Measurements from ENCODE around the gene PRDM10. TPM values are rescaled to one million over a fixed set of nuclear protein-coding genes. Genes with fewer than 3 reads are reported as not detected.
A peak's percentile ranks its signal among the peaks of the same experiment; 100 is the strongest.

Gene PRDM10
- total RNA-seq, 2 donors from 2014 or later: 11.6 to 12.2 TPM

- Mint-ChIP-seq H3K27ac (no peak overlapping the region), H3K4me1 (peaks cover 2% of the 10 kb centered on the region), H3K4me3 (no peak overlapping the region), H3K36me3 (ENCODE audit: low read depth) (peaks cover 6% of the 10 kb centered on the region), H3K27me3 (no peaks in the 10 kb centered on the region)
- ATAC-seq (no peak), DNase-seq (no peak)
- H3K9me3 ChIP-seq (ENCODE audit: control insufficient read depth, low read length, poor library complexity, severe bottlenecking): no peaks in the 10 kb centered on the region
Measured at GRCh38 chr11:129928923-129929692, 73.5 kb downstream of the PRDM10 start.

- Mint-ChIP-seq H3K27ac (peak overlapping the region; percentile 67), H3K4me1 (peaks cover 10% of the 10 kb centered on the region), H3K36me3 (ENCODE audit: low read depth) (peaks cover 8% of the 10 kb centered on the region), H3K4me3 (no peak overlapping the region), H3K27me3 (no peaks in the 10 kb centered on the region)
- H3K9me3 ChIP-seq (ENCODE audit: control insufficient read depth, low read length, poor library complexity, severe bottlenecking): no peaks in the 10 kb centered on the region
- ATAC-seq (no peak), DNase-seq (no peak)
Measured at GRCh38 chr11:129922674-129923073, 80.0 kb downstream of the PRDM10 start.

GRCh38 chr11:129918361-129918760 is 84.3 kb downstream of the PRDM10 start:
- Mint-ChIP-seq H3K27ac (no peak overlapping the region), H3K4me3 (no peak overlapping the region), H3K36me3 (ENCODE audit: low read depth) (peaks cover 7% of the 10 kb centered on the region), H3K4me1 (peaks cover 8% of the 10 kb centered on the region), H3K27me3 (no peaks in the 10 kb centered on the region)
- no peak for DNase-seq
- ATAC-seq: no peak
- no peaks in the 10 kb centered on the region for H3K9me3 ChIP-seq (ENCODE audit: control insufficient read depth, low read length, poor library complexity, severe bottlenecking)

GRCh38 chr11:129917231-129917630 is 85.4 kb downstream of the PRDM10 start:
- ATAC-seq (no peak), DNase-seq (no peak)
- Mint-ChIP-seq H3K27ac (no peak overlapping the region), H3K27me3 (no peaks in the 10 kb centered on the region), H3K36me3 (ENCODE audit: low read depth) (peaks cover 6% of the 10 kb centered on the region), H3K4me1 (peaks cover 7% of the 10 kb centered on the region), H3K4me3 (no peak overlapping the region)
- no peaks in the 10 kb centered on the region for H3K9me3 ChIP-seq (ENCODE audit: control insufficient read depth, low read length, poor library complexity, severe bottlenecking)

GRCh38 chr11:129911298-129911697 is 91.3 kb downstream of the PRDM10 start:
- H3K27ac Mint-ChIP-seq: peak overlapping the region; percentile 34
- no peak for ATAC-seq

GRCh38 chr11:129910360-129910759 is 92.3 kb downstream of the PRDM10 start:
- ATAC-seq: no peak
- Mint-ChIP-seq H3K27ac (no peak overlapping the region), H3K4me1 (peaks cover 9% of the 10 kb centered on the region), H3K27me3 (no peaks in the 10 kb centered on the region), H3K4me3 (no peak overlapping the region), H3K36me3 (ENCODE audit: low read depth) (peaks cover 11% of the 10 kb centered on the region)
- no peaks in the 10 kb centered on the region for H3K9me3 ChIP-seq (ENCODE audit: control insufficient read depth, low read length, poor library complexity, severe bottlenecking)
- no peak for DNase-seq

More at GRCh38 chr11:129911298-129911697, 91.3 kb downstream of the PRDM10 start:
- Mint-ChIP-seq H3K27me3 (no peaks in the 10 kb centered on the region), H3K36me3 (ENCODE audit: low read depth) (peaks cover 11% of the 10 kb centered on the region), H3K4me3 (no peak overlapping the region), H3K4me1 (peaks cover 9% of the 10 kb centered on the region)
- no peak for DNase-seq
- H3K9me3 ChIP-seq (ENCODE audit: control insufficient read depth, low read length, poor library complexity, severe bottlenecking): no peaks in the 10 kb centered on the region

- no peak for DNase-seq
- H3K4me3 Mint-ChIP-seq: no peak overlapping the region
- no peak for ATAC-seq
Measured at GRCh38 chr11:129905402-129905801, 97.2 kb downstream of the PRDM10 start.

GRCh38 chr11:129896062-129896461 is 106.6 kb downstream of the PRDM10 start:
- no peak for DNase-seq
- H3K36me3 Mint-ChIP-seq (ENCODE audit: low read depth): peaks cover 5% of the 10 kb centered on the region
- no peaks in the 10 kb centered on the region for H3K9me3 ChIP-seq (ENCODE audit: control insufficient read depth, low read length, poor library complexity, severe bottlenecking)
- peak overlapping the region; percentile 91 for H3K4me3 Mint-ChIP-seq
- H3K4me1 Mint-ChIP-seq: peaks cover 21% of the 10 kb centered on the region
- H3K27ac Mint-ChIP-seq: peak overlapping the region; percentile 47
- H3K27me3 Mint-ChIP-seq: no peaks in the 10 kb centered on the region
- ATAC-seq: no peak

More at GRCh38 chr11:129905402-129905801, 97.2 kb downstream of the PRDM10 start:
- Mint-ChIP-seq H3K27ac (no peak overlapping the region), H3K4me1 (peaks cover 4% of the 10 kb centered on the region), H3K36me3 (ENCODE audit: low read depth) (peaks cover 15% of the 10 kb centered on the region), H3K27me3 (no peaks in the 10 kb centered on the region)
- H3K9me3 ChIP-seq (ENCODE audit: control insufficient read depth, low read length, poor library complexity, severe bottlenecking): no peaks in the 10 kb centered on the region

- Mint-ChIP-seq H3K4me3 (peak within 1 kb of the TSS; percentile 91), H3K36me3 (ENCODE audit: low read depth) (peaks cover 5% of the 10 kb centered on the region), H3K27me3 (no peaks in the 10 kb centered on the region), H3K4me1 (peaks cover 21% of the 10 kb centered on the region), H3K27ac (peak within 1 kb of the TSS; percentile 83)
- H3K9me3 ChIP-seq (ENCODE audit: control insufficient read depth, low read length, poor library complexity, severe bottlenecking): no peaks in the 10 kb centered on the region
- peak; percentile 80 to 90 (median 88) for DNase-seq
- ATAC-seq: peak; percentile 97
Measured at GRCh38 chr11:129895126-129896041, 107.3 kb downstream of the PRDM10 start, which contains the start of gene NFRKB. TSS of gene NFRKB (minus strand) at chr11:129895578. CDS start at chr11:129892849, 2,729 bp downstream.

GRCh38 chr11:129894278-129895125 is 108.1 kb downstream of the PRDM10 start:
- H3K36me3 Mint-ChIP-seq (ENCODE audit: low read depth): peaks cover 6% of the 10 kb centered on the region
- peak overlapping the region; percentile 91 for H3K4me3 Mint-ChIP-seq
- peak; percentile 15 for ATAC-seq
- DNase-seq: no peak
- no peaks in the 10 kb centered on the region for H3K27me3 Mint-ChIP-seq
- peak overlapping the region; percentile 83 for H3K27ac Mint-ChIP-seq
- peaks cover 30% of the 10 kb centered on the region for H3K4me1 Mint-ChIP-seq
- no peaks in the 10 kb centered on the region for H3K9me3 ChIP-seq (ENCODE audit: control insufficient read depth, low read length, poor library complexity, severe bottlenecking)

- H3K9me3 ChIP-seq (ENCODE audit: control insufficient read depth, low read length, poor library complexity, severe bottlenecking): no peaks in the 10 kb centered on the region
- Mint-ChIP-seq H3K4me1 (peaks cover 31% of the 10 kb centered on the region), H3K36me3 (ENCODE audit: low read depth) (peaks cover 14% of the 10 kb centered on the region), H3K27ac (peak overlapping the region; percentile 80), H3K27me3 (no peaks in the 10 kb centered on the region), H3K4me3 (peak overlapping the region; percentile 56)
- DNase-seq (no peak), ATAC-seq (peak; percentile 83)
Measured at GRCh38 chr11:129888451-129888850, 114.2 kb downstream of the PRDM10 start.

GRCh38 chr11:129885381-129885780 is 117.3 kb downstream of the PRDM10 start:
- Mint-ChIP-seq H3K4me1 (peaks cover 29% of the 10 kb centered on the region), H3K36me3 (ENCODE audit: low read depth) (peaks cover 21% of the 10 kb centered on the region), H3K27me3 (no peaks in the 10 kb centered on the region), H3K4me3 (no peak overlapping the region), H3K27ac (no peak overlapping the region)
- ATAC-seq (no peak), DNase-seq (no peak)
- no peaks in the 10 kb centered on the region for H3K9me3 ChIP-seq (ENCODE audit: control insufficient read depth, low read length, poor library complexity, severe bottlenecking)
